GM15510 (cell line): ENCODE measurements around the gene KAZN.

Experiments used
- POLR2A ChIP-seq: IDR thresholded peaks from 3 replicates; pipeline ENCODE4 v1.6.1; 2011; ENCODE audit warnings: borderline replicate concordance; ENCODE audit not compliant: insufficient read length; ENCODE audit errors: extremely low read depth

KAZN gene

DNA sequence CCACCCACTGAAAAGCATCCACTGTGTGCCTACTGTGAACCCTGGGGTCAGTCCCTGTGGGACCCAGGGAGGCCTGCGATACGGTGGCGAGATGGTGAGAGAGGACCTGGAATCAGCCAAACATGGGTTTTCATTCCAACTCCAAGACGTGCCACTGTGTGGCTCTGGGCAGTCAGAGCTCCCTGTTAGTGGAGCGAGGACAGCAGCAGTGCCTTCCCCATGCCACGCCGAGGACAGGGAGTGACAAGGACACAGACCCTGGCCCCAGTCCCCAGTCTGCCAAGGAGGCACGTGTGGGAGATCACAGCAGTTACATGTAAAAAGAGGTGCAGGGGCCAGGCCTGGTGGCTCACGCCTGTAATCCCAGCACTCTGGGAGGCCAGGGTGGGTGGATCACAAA lies 504.2 kb downstream of the KAZN start:
- TF ChIP-seq POLR2A, result no peak

DNA sequence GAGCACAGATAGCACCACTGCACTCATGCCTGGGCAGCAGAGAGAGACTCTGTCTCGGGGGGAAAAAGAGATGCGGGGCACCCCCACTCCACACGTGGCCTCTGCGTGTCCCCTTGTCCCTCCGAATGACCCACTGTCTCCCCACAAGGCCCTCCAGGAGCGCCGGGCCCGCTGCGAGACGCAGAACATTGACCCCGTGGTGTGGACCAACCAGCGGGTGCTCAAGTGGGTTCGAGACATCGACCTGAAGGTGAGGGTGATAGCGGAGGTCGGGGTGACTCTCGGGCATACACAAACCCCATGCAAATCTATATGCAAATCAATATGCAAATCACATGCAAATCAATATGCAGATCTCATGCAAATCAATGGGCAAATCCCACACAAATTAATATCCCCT lies 504.7 kb downstream of the KAZN start:
- TF ChIP-seq POLR2A, result no peak

DNA sequence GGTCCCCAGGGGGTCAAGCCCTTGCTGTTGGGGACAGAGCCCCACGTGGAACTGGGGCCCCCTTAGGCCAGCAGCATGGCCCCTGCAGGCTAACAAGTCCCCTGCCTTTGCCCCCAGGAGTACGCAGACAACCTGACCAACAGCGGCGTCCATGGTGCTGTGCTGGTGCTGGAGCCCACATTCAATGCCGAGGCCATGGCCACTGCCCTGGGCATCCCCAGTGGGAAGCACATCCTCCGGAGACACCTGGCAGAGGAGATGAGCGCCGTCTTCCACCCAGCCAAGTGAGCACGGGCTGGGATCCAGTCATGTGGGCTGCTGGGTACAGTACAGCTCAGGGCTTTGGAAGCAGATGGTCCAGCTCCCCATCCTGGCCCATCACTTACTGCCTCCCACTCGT lies 505.4 kb downstream of the KAZN start:
- no peak for TF ChIP-seq POLR2A

DNA sequence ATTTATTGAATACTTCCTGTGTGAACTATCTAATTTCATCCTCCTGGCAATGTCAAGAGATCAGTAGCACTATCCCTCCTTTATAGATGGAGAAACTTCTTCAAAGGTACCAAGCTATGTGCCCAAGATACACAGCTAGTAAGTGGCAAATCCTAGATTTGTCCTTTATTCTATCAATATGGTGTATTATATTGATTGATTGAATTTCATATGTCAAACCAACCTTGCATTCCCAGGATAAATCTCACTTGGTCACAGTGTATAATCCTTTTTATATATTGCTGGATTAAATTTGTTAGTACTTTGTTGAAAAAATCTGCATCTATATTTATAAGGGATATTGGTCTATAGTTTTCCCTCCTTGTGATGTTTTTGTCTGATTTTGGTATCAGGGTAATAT lies 506.3 kb downstream of the KAZN start:
- TF ChIP-seq POLR2A, result no peak

DNA sequence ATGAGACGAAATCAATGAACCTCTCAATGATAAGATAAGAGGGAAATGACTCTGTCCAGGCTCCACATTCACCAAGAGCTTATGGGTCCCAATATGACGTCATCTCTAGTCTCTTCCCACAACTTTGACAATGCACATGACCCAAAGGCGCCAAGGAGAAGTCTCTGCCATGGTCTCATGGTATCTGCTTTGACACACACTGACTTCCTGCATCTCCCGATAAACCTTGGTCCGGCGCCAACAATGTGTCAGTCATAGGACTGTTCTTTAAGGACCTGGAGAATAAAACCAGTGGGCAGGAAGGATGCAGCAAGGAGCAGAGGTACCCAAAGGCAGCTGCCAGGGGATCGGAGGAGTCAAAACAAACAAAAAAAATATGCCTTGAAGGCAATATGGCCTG lies 508.1 kb downstream of the KAZN start:
- TF ChIP-seq POLR2A, result no peak

DNA sequence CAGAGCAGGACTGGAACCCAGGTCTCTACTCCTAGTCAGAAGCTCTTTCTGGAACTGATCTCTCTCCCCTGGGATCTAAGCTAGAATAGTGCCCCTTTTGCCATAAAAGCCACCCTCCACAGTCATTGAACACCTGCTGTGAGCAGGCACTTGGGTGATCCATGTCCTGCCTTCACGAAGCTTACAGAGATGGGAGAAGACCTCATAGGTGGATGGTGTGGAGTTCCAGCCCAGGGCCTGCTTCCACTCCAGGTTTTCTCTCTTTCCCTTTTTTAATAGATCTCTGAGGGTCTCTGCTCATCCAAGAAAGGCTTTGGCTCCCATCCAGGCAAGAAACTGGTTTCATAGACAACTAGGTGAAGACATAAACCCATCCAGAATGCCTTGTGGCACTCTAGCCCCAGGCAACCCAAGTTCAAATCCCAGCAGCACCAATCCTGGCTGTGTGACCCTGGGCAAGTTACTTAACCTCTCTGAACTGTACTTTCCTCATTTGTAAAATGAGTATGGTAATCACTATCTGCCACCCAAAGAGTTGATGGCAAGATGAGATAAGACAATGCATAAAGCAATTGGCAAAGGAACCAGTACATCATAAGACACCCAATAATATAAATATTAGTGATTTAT lies 508.7 kb downstream of the KAZN start:
- TF ChIP-seq POLR2A, result no peak

DNA sequence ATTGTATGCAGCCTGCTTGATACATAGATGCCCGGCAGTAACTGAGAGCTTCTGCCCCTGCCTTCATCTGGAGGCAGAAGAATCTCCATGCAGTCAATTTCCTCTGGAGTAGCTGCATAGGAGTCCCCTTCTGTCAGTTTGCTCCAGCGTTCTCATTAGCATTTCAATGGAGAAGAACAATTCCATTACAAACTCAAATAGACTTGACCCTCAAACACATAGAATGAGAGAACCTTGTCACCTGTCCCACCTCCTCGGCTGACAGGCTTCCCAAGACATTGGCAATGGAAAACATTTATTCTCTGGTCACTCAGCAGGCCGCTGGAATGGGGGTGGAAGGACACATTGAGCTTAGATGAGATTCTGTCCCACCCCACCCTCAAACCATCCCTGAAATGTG lies 509.4 kb downstream of the KAZN start:
- TF ChIP-seq POLR2A, result no peak

DNA sequence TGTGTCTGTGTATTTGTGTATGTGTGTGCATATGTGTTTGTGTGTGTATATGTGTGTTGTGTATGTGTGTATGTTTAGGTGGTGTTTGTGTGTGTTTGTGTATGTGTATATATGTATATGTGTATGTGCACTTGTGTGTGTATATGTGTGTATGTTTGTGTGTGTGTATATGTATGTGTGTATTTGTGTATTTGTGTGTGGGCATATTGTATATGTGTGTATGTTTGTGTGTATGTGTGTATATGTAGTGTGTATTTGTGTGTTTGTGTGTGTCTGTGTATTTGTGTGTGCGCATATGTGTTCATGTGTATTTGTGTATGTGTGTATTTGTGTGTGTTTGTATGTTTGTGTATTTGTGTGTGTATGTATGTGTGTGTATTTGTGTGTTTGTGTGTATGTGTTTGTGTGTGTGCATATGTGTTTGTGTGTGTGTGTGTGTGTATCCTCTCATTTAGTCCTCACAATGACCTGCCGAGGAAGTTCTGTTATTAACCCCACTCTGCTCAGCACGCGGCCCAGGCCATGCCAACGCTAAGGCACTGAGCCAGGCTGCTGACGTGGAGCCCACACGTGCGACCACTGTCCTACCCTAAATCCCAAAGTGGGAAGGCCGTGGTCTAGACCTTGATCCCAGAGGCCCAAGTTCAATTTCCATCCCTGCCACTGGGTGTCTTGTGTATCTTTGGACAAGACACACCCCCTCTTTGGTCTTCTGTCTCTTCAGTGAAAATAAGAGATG lies 511.8 kb downstream of the KAZN start:
- no peak for TF ChIP-seq POLR2A

DNA sequence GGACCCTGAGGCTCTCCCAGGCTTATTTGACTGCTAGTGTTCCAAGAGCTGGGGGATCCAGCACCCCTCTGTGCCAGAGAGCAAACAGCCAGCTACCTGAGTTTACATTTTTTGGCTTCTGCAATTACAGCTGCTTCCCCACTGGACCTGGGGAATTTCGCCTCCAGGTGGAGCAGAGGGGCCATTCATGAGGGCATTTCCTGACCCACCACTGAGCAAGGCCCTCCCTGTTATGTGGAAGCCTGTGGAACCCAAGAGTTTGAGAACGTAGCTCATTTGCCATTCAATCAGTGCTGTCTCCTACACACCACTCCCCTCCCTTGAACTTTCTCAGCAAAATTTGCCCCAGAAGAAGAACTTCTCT lies 512.4 kb downstream of the KAZN start:
- TF ChIP-seq POLR2A, result no peak

DNA sequence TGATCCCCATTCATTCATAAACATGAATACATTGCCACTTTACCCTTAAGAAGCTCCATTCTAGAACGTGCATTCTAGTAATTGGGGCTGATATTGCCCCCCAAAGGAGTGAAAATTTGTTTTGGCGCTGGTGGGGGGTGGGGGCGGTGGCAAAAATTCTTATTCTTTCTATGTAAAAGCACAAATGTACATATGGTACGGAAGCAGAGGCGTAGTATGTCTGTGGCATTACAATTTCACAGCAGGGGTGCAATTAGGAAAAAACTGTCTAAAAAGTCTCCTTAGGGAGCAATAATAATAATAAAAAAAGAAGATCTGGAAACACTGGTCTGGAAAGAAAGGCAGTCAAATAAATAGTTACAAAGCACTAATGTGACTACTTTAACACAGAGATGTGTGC lies 514.7 kb downstream of the KAZN start:
- no peak for TF ChIP-seq POLR2A

DNA sequence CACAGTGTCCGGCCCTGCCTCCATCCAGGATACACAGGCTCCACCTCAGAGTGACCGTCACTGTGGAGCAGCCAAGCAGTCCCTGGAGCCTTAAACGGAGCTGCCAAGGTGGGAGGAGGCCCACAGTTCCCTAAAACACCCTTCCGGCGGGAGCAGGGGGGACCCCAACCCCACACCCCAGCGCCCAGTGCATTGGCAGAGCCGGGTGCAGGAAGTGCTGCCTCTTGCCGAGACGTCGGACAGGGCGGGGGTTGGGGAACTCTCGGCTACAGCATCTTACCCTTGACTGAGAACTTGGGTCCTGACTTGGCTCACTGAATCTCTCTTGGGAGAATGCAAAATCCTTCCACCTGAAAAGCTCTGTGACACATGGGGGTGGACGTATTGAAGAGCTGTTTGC lies 516.4 kb downstream of the KAZN start:
- TF ChIP-seq POLR2A, result no peak

DNA sequence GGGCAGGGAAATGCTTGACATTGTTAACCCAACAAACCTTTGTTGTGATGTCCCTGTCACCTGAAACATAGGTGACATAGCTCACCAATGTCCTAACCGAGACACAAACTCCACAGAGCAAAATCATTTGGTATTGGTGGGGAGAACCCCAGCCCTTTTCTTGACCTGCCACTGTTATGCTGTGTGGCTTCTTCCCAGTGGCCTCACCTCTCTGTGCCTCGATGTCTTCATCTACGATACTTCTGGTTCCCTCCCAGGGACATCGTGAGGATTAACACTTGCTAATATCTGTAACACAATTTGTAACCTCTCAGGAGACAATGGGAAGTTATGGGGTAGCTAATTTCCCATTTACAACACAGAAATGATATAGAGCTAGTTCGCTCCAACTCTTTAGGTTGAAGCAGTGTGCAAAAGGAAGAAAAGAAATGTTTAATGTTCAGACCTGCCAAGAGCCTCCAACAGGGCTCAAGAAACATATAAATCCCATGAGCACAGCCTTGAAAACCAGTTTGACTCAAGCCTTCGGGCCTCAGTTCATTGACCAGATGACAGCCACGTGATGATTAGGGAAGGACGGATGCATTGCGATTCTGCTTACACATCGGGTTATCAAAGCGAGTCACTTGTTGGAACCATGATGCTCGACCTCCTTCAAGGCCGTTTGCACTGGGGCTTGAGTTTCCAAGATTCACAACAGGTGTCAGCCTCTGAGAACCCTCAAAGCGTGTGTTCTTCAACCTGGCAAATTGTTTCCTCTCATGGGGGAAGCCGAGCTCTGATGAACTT lies 517.3 kb downstream of the KAZN start:
- TF ChIP-seq POLR2A, result no peak

DNA sequence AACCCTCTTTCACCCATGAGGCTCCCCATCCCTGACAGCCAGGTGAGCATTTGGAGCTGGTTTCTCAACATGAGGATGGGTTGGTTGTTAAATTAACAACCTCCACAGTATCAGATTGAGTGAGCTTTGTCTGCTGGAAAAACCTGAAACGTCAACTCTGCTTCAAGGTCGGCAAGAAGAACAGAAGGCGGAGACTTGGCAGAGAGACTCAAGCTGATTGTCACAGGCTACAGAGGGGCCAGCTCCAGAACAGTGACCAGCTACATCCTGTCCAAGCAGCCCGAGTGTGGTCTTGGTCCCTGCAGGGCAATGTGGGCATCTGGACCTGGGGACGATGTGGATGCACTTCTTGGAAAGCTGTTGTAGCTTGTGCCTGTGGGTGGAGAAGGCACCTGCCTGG lies 518.5 kb downstream of the KAZN start:
- no peak for TF ChIP-seq POLR2A

DNA sequence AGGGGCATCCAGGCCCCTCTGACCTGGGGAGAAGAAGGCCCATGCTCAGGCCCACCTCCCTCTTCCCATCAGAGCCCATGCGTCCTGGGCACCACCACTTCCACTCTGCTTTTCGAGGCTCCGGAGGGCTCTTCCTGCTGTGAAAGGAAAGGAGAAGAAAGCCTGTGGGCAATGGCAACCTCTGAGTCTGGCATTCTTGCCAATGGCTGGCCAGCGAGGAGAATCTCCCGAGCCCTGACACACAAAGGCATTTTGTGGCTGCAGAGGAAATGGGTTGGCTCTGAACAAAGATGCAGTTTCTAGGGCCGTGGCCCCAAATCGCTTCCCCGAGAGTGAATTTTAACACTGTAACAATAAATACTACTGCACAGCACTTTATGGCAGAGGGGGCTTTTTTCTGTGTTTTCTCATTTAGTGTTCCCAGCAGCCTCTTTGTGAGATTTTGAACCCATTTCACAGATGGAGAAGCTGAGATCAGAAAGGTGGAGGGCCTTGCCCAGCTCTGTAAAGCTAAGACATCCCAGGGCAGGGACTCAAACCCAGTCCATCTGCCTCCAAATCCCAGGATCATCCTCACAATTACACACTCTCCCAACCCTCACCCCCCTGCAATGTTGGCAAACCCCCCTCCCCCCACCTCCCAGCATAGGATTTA lies 519.3 kb downstream of the KAZN start:
- TF ChIP-seq POLR2A, result no peak

DNA sequence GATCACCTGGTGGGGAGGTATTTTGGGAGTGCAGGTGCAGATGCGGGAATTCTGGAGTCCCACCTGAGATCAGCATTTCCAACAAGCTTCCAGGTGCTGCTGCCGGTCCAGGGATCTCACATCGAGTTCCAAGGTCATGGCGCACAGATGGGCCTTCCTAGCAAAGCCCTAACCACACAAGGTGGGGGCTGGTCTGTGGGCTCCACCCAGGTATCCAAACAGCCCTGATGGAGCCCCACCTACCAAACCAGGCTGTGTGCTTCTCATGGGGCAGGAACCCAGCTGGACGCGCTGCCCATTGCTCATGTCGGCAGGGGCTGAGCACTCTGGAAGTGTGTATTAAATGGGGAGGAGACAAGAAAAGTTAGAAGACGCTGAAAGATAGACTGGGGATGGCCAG lies 520.1 kb downstream of the KAZN start:
- no peak for TF ChIP-seq POLR2A
